Femur (tissue), 1 donor: ENCODE measurements around the gene ORMDL2.
"Not testable (repeated sequence)": the region's sequence is repeated elsewhere in the genome, so short reads cannot be mapped to it uniquely, and the experiment has no call there.

Experiments
- DNase-seq: peaks from one replicate; pipeline ENCODE4 v3.0.0-alpha.2; 2017

Gene ORMDL2

DNA sequence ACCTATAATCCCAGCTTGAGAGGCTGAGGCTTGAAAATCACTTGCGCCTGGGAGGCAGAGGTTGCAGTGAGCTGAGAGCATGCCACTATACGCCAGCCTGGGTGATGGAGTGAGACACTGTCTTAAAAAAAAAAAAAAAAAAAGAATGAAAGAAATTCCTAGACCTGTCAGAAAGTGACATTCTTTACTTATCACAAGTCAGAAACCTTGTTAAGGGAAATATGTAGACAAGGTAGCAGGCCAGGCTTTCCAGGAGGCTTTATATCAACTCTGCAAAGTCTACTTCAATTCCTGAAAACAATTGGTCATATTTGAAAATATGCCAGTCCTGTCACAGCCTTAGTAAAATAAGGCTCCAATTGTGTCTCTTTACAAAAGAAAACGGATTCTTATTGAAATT is 44.0 kb downstream of the ORMDL2 start:
- no peak for DNase-seq

DNA sequence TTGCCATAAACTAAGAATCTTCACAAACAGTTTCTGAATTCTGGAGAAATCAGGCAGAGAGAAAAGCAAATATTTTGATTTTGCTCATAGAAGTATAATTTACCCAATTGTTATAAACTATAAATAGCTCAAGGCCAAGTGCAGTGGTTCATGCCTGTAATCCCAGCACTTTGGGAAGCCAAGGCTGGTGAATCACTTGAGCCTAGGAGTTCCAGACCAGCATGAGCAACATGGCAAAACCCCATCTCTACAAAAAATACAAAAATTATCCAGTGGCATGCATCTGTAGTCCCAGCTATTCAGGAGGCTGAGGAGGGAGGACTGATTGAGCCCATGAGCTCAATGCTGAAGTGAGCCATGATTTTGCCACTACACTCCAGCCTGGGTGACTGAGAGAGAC is 44.4 kb downstream of the ORMDL2 start:
- no peak for DNase-seq

GRCh38 chr12:55862931-55863330 is 45.1 kb downstream of the ORMDL2 start:
- DNase-seq = not testable (repeated sequence)

- DNase-seq = no peak
Measured at GRCh38 chr12:55865327-55865726, 47.5 kb downstream of the ORMDL2 start.

DNA sequence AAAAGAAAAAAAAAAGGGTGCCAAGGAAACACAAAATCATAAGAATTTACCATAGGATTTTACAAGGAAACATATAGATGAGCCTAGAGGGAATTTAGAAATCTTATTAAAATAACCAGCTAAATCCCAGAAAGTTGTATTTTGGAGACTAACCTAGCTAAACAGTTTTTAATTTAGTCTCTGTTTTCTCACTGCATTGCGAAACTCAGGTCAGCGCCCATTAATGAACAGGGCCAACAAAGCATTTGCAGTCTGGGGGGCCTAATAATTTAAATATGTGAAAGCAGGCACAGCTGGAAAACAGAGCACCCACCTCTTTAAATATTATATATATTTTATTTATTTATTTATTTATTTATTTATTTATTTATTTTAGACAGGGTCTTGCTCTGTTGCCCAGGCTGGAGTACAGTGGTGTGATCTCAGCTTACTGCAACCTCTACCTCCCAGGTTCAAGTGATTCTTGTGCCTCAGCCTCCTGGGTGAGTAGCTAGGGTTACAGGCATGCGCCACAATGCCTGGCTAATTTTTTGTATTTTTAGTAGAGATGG is 48.7 kb downstream of the ORMDL2 start:
- DNase-seq = not testable (repeated sequence)
